ENCODE measurements around the gene HINT2. TPM values are rescaled to one million over a fixed set of nuclear protein-coding genes. Genes with fewer than 3 reads are reported as not detected.

Gene HINT2
- polyA plus RNA-seq, 1 experiment, result 17.5 TPM

GRCh38 chr9:35835216-35835632 lies 20.4 kb upstream of the HINT2 start:
- no peaks in the 10 kb centered on the region for H3K27me3 ChIP-seq (ENCODE audit: control insufficient read depth, insufficient read depth, low read length)
- ChIA-PET CTCF (no interaction called here), POLR2A (no interaction called here)
- no peak for DNase-seq (ENCODE audit: low read depth, low spot score)
- no peak overlapping the region for H3K27ac ChIP-seq (ENCODE audit: low read depth, low read length)
- H3K9me3 ChIP-seq (ENCODE audit: control insufficient read depth, insufficient read depth, low read length), result no peaks in the 10 kb centered on the region
- peak; percentile 23 for TF ChIP-seq CTCF (IDR thresholded peaks at IDR 0.05; ENCODE audit: low read depth, low read length)
- no peak overlapping the region for H3K4me3 ChIP-seq (ENCODE audit: low read depth, low read length)

GRCh38 chr9:35834260-35835215 lies 19.7 kb upstream of the HINT2 start:
- POLR2A ChIA-PET, result no interaction called here
- no peak for DNase-seq (ENCODE audit: low read depth, low spot score)

GRCh38 chr9:35832814-35833213 lies 18.0 kb upstream of the HINT2 start:
- no peak for DNase-seq (ENCODE audit: low read depth, low spot score)
- Histone ChIP-seq H3K4me3 (ENCODE audit: low read depth, low read length) (no peak overlapping the region), H3K27ac (ENCODE audit: low read depth, low read length) (no peak overlapping the region), H3K27me3 (ENCODE audit: control insufficient read depth, insufficient read depth, low read length) (no peaks in the 10 kb centered on the region), H3K9me3 (ENCODE audit: control insufficient read depth, insufficient read depth, low read length) (no peaks in the 10 kb centered on the region)
- ChIA-PET POLR2A (no interaction called here), CTCF (no interaction called here)
- no peak for TF ChIP-seq CTCF (IDR thresholded peaks at IDR 0.05; ENCODE audit: low read depth, low read length)

More at GRCh38 chr9:35834260-35835215, 19.7 kb upstream of the HINT2 start:
- Histone ChIP-seq H3K27ac (ENCODE audit: low read depth, low read length) (no peak overlapping the region), H3K9me3 (ENCODE audit: control insufficient read depth, insufficient read depth, low read length) (no peaks in the 10 kb centered on the region), H3K27me3 (ENCODE audit: control insufficient read depth, insufficient read depth, low read length) (no peaks in the 10 kb centered on the region), H3K4me3 (ENCODE audit: low read depth, low read length) (no peak overlapping the region)
- TF ChIP-seq CTCF (IDR thresholded peaks at IDR 0.05; ENCODE audit: low read depth, low read length), result no peak
- CTCF ChIA-PET, result interaction anchor here (1.2 kb wide), 1 partner anchor 44 kb away, joined by 4 read pairs; no protein-coding TSS in a partner anchor

GRCh38 chr9:35831040-35831439 lies 16.2 kb upstream of the HINT2 start:
- Histone ChIP-seq H3K9me3 (ENCODE audit: control insufficient read depth, insufficient read depth, low read length) (no peaks in the 10 kb centered on the region), H3K27me3 (ENCODE audit: control insufficient read depth, insufficient read depth, low read length) (no peaks in the 10 kb centered on the region), H3K4me3 (ENCODE audit: low read depth, low read length) (no peak overlapping the region), H3K27ac (ENCODE audit: low read depth, low read length) (no peak overlapping the region)
- no peak for TF ChIP-seq CTCF (IDR thresholded peaks at IDR 0.05; ENCODE audit: low read depth, low read length)
- POLR2A ChIA-PET, result no interaction called here
- no peak for DNase-seq (ENCODE audit: low read depth, low spot score)
- CTCF ChIA-PET, result interaction anchor here (0.9 to 1.8 kb wide), 2 partner anchors 41 to 51 kb away, joined by 5 to 8 read pairs; no protein-coding TSS in a partner anchor

- no peak for TF ChIP-seq CTCF (IDR thresholded peaks at IDR 0.05; ENCODE audit: low read depth, low read length)
- Histone ChIP-seq H3K4me3 (ENCODE audit: low read depth, low read length) (peak overlapping the region; percentile 73), H3K9me3 (ENCODE audit: control insufficient read depth, insufficient read depth, low read length) (no peaks in the 10 kb centered on the region), H3K27ac (ENCODE audit: low read depth, low read length) (no peak overlapping the region), H3K27me3 (ENCODE audit: control insufficient read depth, insufficient read depth, low read length) (no peaks in the 10 kb centered on the region)
- ChIA-PET POLR2A (interaction anchor here (0.6 kb wide), 1 partner anchor 79 kb away, joined by 3 read pairs; no protein-coding TSS in a partner anchor), CTCF (no interaction called here)
- no peak for DNase-seq (ENCODE audit: low read depth, low spot score)
Observed at GRCh38 chr9:35829764-35830096, 14.9 kb upstream of the HINT2 start.
